WTC11 (cell line): ENCODE measurements around the gene SELENOF. TPM values are rescaled to one million over a fixed set of nuclear protein-coding genes. Genes with fewer than 3 reads are reported as not detected.

Experiments
- ATAC-seq: fragments of 200-7000 bp; cut with Tn5 transposase; 2 replicates; pipeline ENCODE4 v1.10.0; 2021; ENCODE audit warnings: mild to moderate bottlenecking, moderate library complexity
- CTCF ChIA-PET: fragments of 300-600 bp; sonication (Branson Sonifier 250); formaldehyde crosslinking; loops from one replicate; lab custom pipeline; 2021; ENCODE audit warnings: antibody characterized with exemption; lab: Charles Lee
- POLR2A ChIA-PET: fragments of 350-600 bp; sonication (Branson Sonifier 250); formaldehyde crosslinking; loops from one replicate; lab custom pipeline; 2021; ENCODE audit warnings: antibody characterized with exemption; lab: Charles Lee
- DNase-seq: peaks from one replicate; pipeline ENCODE4 v3.0.0; 2021; ENCODE audit warnings: low spot score
- H3K27ac Mint-ChIP-seq: 2 replicates; pipeline ENCODE4 v1.8.0; 2021; ENCODE audit warnings: mixed read lengths
- H3K27me3 Mint-ChIP-seq: 2 replicates; pipeline ENCODE4 v1.8.0; 2021; ENCODE audit warnings: low read depth, mild to moderate bottlenecking, moderate library complexity, mixed read lengths
- H3K36me3 Mint-ChIP-seq: 2 replicates; pipeline ENCODE4 v1.8.0; 2021; ENCODE audit warnings: mixed read lengths
- H3K4me1 Mint-ChIP-seq: 2 replicates; pipeline ENCODE4 v1.8.0; 2022; ENCODE audit warnings: mixed read lengths
- H3K4me3 Mint-ChIP-seq: 2 replicates; pipeline ENCODE4 v1.8.0; 2021; ENCODE audit warnings: mild to moderate bottlenecking, moderate library complexity, mixed read lengths
- H3K9me3 Mint-ChIP-seq: 2 replicates; pipeline ENCODE4 v1.8.0; 2021; ENCODE audit warnings: mixed read lengths
- AFF4 ChIP-seq: sonication (generic); formaldehyde crosslinking; IDR thresholded peaks from 2 replicates; pipeline ENCODE4 v1.8.1; 2023; ENCODE audit warnings: mild to moderate bottlenecking, missing genetic modification reagents, borderline replicate concordance
- ATF6 ChIP-seq: sonication (generic); formaldehyde crosslinking; IDR thresholded peaks from 2 replicates; pipeline ENCODE4 v1.8.1; 2023; ENCODE audit warnings: mild to moderate bottlenecking, missing genetic modification reagents
- CBFB ChIP-seq: sonication (generic); formaldehyde crosslinking; IDR thresholded peaks from 2 replicates; pipeline ENCODE4 v1.8.1; 2022; ENCODE audit warnings: mild to moderate bottlenecking, low read depth, missing genetic modification reagents
- CREM ChIP-seq: sonication (generic); formaldehyde crosslinking; IDR thresholded peaks from 2 replicates; pipeline ENCODE4 v1.8.1; 2022; ENCODE audit warnings: mild to moderate bottlenecking, missing genetic modification reagents, moderate library complexity
- E2F4 ChIP-seq: sonication (generic); formaldehyde crosslinking; IDR thresholded peaks from 2 replicates; pipeline ENCODE4 v1.8.1; 2022; ENCODE audit warnings: low read depth, mild to moderate bottlenecking, moderate library complexity, missing genetic modification reagents, borderline replicate concordance
- E2F5 ChIP-seq: sonication (generic); formaldehyde crosslinking; IDR thresholded peaks from 2 replicates; pipeline ENCODE4 v1.8.1; 2022; ENCODE audit warnings: mild to moderate bottlenecking, moderate library complexity, missing genetic modification reagents
- ETV6 ChIP-seq: sonication (generic); formaldehyde crosslinking; IDR thresholded peaks from 2 replicates; pipeline ENCODE4 v1.8.1; 2022; ENCODE audit warnings: mild to moderate bottlenecking, missing genetic modification reagents
- FOXP4 ChIP-seq: sonication (generic); formaldehyde crosslinking; IDR thresholded peaks from 2 replicates; pipeline ENCODE4 v1.8.0; 2022; ENCODE audit warnings: mild to moderate bottlenecking, missing genetic modification reagents
- GTF2I ChIP-seq: fragments of 250-450 bp; sonication (Bioruptor Pico); conservative IDR thresholded peaks from 2 replicates; pipeline ENCODE4 v1.4.0; 2021; ENCODE audit warnings: mild to moderate bottlenecking
- HMGA2 ChIP-seq: fragments of 250-450 bp; sonication (Bioruptor Pico); IDR thresholded peaks from 2 replicates; pipeline ENCODE4 v1.4.0; 2021; ENCODE audit warnings: mild to moderate bottlenecking, moderate library complexity
- JAZF1 ChIP-seq: fragments of 250-450 bp; sonication (Bioruptor Pico); IDR thresholded peaks from 2 replicates; pipeline ENCODE4 v1.9.0; 2021; ENCODE audit warnings: moderate library complexity, mild to moderate bottlenecking, inconsistent platforms
- NFE2L1 ChIP-seq: sonication (generic); formaldehyde crosslinking; IDR thresholded peaks from 2 replicates; pipeline ENCODE4 v1.8.1; 2023; ENCODE audit warnings: missing genetic modification reagents
- NFYB ChIP-seq: sonication (generic); formaldehyde crosslinking; conservative IDR thresholded peaks from 2 replicates; pipeline ENCODE4 v1.8.0; 2022; ENCODE audit warnings: low read depth, missing genetic modification reagents
- PRRX2 ChIP-seq: fragments of 250-450 bp; sonication (Bioruptor Pico); IDR thresholded peaks from 2 replicates; pipeline ENCODE4 v1.8.0; 2021; ENCODE audit warnings: mild to moderate bottlenecking
- SMAD4 ChIP-seq: sonication (generic); formaldehyde crosslinking; IDR thresholded peaks from 2 replicates; pipeline ENCODE4 v1.8.0; 2022; ENCODE audit warnings: mild to moderate bottlenecking, missing genetic modification reagents
- TP53 ChIP-seq: sonication (generic); formaldehyde crosslinking; IDR thresholded peaks from 2 replicates; pipeline ENCODE4 v1.8.1; 2023; ENCODE audit warnings: mild to moderate bottlenecking, missing genetic modification reagents
- USF2 ChIP-seq: sonication (generic); formaldehyde crosslinking; IDR thresholded peaks from 2 replicates; pipeline ENCODE4 v1.8.1; 2023; ENCODE audit warnings: mild to moderate bottlenecking, missing genetic modification reagents, moderate library complexity
- ZBTB21 ChIP-seq: sonication (generic); formaldehyde crosslinking; IDR thresholded peaks from 2 replicates; pipeline ENCODE4 v1.8.1; 2023; ENCODE audit warnings: mild to moderate bottlenecking, missing genetic modification reagents, borderline replicate concordance
- ZBTB43 ChIP-seq: sonication (generic); formaldehyde crosslinking; IDR thresholded peaks from 2 replicates; pipeline ENCODE4 v1.8.1; 2023; ENCODE audit warnings: mild to moderate bottlenecking, missing genetic modification reagents
- ZMAT4 ChIP-seq: fragments of 250-450 bp; sonication (Bioruptor Pico); IDR thresholded peaks from 2 replicates; pipeline ENCODE4 v1.9.0; 2021; ENCODE audit warnings: mild to moderate bottlenecking
- ZNF232 ChIP-seq: sonication (generic); formaldehyde crosslinking; IDR thresholded peaks from 2 replicates; pipeline ENCODE4 v1.8.0; 2022; ENCODE audit warnings: mild to moderate bottlenecking, missing genetic modification reagents
- ZNF263 ChIP-seq: sonication (generic); formaldehyde crosslinking; IDR thresholded peaks from 2 replicates; pipeline ENCODE4 v1.8.1; 2022; ENCODE audit warnings: low read depth, mild to moderate bottlenecking, moderate library complexity, missing genetic modification reagents
- ZNF423 ChIP-seq: fragments of 250-450 bp; sonication (Bioruptor Pico); IDR thresholded peaks from 2 replicates; pipeline ENCODE4 v2.1.2; 2022; ENCODE audit warnings: mild to moderate bottlenecking, moderate library complexity
- total RNA-seq: library from RNA; stranded (reverse); gene quantifications from 3 replicates; pipeline ENCODE4 v1.2.3, GENCODE V29; 2021

SELENOF gene
- total RNA-seq, 1 experiment from 2014 or later = 156 TPM

- Mint-ChIP-seq H3K4me3 (no peak overlapping the region), H3K9me3 (no peaks in the 10 kb centered on the region), H3K27ac (no peak overlapping the region)
- TF ChIP-seq ZBTB43 (CRISPR knock-in tag) = no peak
- no peak for TF ChIP-seq FOXP4
- no peak for TF ChIP-seq SMAD4 (CRISPR knock-in tag)
- no peak for TF ChIP-seq ZNF232
- TF ChIP-seq ZMAT4 (CRISPR knock-in tag) = no peak
- no peak for TF ChIP-seq CREM (CRISPR knock-in tag)
- TF ChIP-seq ZNF263 (CRISPR knock-in tag) = no peak
- no peak for TF ChIP-seq ZBTB21 (CRISPR knock-in tag)
- no peak for TF ChIP-seq E2F4 (CRISPR knock-in tag)
- TF ChIP-seq, all 79 proteins: peak for 0
- ChIA-PET POLR2A (no interaction called here), CTCF (no interaction called here)
- ATAC-seq (no peak), DNase-seq (no peak)
- H3K36me3 Mint-ChIP-seq = peaks cover 10% of the 10 kb centered on the region
- peaks cover 7% of the 10 kb centered on the region for H3K4me1 Mint-ChIP-seq
- H3K27me3 Mint-ChIP-seq = no peaks in the 10 kb centered on the region
Observed at GRCh38 chr1:86875722-86876121, 38.2 kb downstream of the SELENOF start.

- DNase-seq (no peak), ATAC-seq (no peak)
- ChIA-PET CTCF (no interaction called here), POLR2A (interaction anchor here (0.7 kb wide), 1 partner anchor 489 kb away, joined by 3 read pairs; no protein-coding TSS in a partner anchor)
- peaks cover 5% of the 10 kb centered on the region for H3K36me3 Mint-ChIP-seq
- no peaks in the 10 kb centered on the region for H3K27me3 Mint-ChIP-seq
- peaks cover 13% of the 10 kb centered on the region for H3K4me1 Mint-ChIP-seq
- no peak overlapping the region for H3K27ac Mint-ChIP-seq
- no peak overlapping the region for H3K4me3 Mint-ChIP-seq
- H3K9me3 Mint-ChIP-seq = no peaks in the 10 kb centered on the region
- TF ChIP-seq HMGA2 (CRISPR knock-in tag) (no peak), CBFB (CRISPR knock-in tag) (no peak), USF2 (no peak), JAZF1 (CRISPR knock-in tag) (no peak), NFE2L1 (CRISPR knock-in tag) (no peak), ATF6 (CRISPR knock-in tag) (no peak), ZNF423 (no peak), GTF2I (CRISPR knock-in tag) (no peak), E2F5 (CRISPR knock-in tag) (no peak), TP53 (CRISPR knock-in tag) (no peak), AFF4 (CRISPR knock-in tag) (no peak), PRRX2 (CRISPR knock-in tag) (no peak), NFYB (no peak), ETV6 (CRISPR knock-in tag) (no peak), E2F4 (CRISPR knock-in tag) (no peak)
Observed at GRCh38 chr1:86872086-86872485, 41.8 kb downstream of the SELENOF start.
